Measurements from ENCODE around the gene NRSN2.

The NRSN2 gene

GRCh38 chr20:346640-347316, at the start of gene NRSN2:
Gene NRSN2 (plus strand): TSS chr20:347111. CDS start chr20:349644, 2,533 bp downstream.
- FAIRE-seq, result no peak

- no peak for FAIRE-seq
These were observed 48.8 kb upstream of the NRSN2 start for GRCh38 chr20:297925-298775.

GRCh38 chr20:298776-299391, 48.0 kb upstream of the NRSN2 start:
- no peak for FAIRE-seq

- FAIRE-seq, result no peak
These were observed 46.4 kb upstream of the NRSN2 start for GRCh38 chr20:300345-300990.

GRCh38 chr20:301886-302848, 44.7 kb upstream of the NRSN2 start:
- FAIRE-seq, result no peak

GRCh38 chr20:305745-306144, 41.2 kb upstream of the NRSN2 start:
- FAIRE-seq, result no peak

- no peak for FAIRE-seq
These were observed 38.4 kb upstream of the NRSN2 start for GRCh38 chr20:308427-309038.

GRCh38 chr20:309306-309840, 37.5 kb upstream of the NRSN2 start:
- FAIRE-seq, result no peak

- FAIRE-seq, result no peak
These were observed 36.9 kb upstream of the NRSN2 start for GRCh38 chr20:309841-310644.

GRCh38 chr20:310645-311044, 36.3 kb upstream of the NRSN2 start:
- FAIRE-seq, result peak; percentile 93

GRCh38 chr20:311609-312008, 35.3 kb upstream of the NRSN2 start:
- no peak for FAIRE-seq

GRCh38 chr20:312067-312466, 34.8 kb upstream of the NRSN2 start:
- no peak for FAIRE-seq

GRCh38 chr20:312866-313265, 34.0 kb upstream of the NRSN2 start:
- no peak for FAIRE-seq

GRCh38 chr20:313402-313801, 33.5 kb upstream of the NRSN2 start:
- no peak for FAIRE-seq

GRCh38 chr20:313948-314347, 33.0 kb upstream of the NRSN2 start:
- no peak for FAIRE-seq

- FAIRE-seq, result no peak
These were observed 30.4 kb upstream of the NRSN2 start for GRCh38 chr20:316316-317068.

- no peak for FAIRE-seq
These were observed 22.5 kb upstream of the NRSN2 start for GRCh38 chr20:324177-325044.

GRCh38 chr20:325045-325888, 21.6 kb upstream of the NRSN2 start, which contains the start of gene SOX12:
Gene SOX12 (plus strand): TSS chr20:325552. CDS start chr20:325925, 373 bp downstream.
- FAIRE-seq, result no peak
